GM21825 (cell line): ENCODE data around the gene TLCD4.
A peak's percentile ranks its signal among the peaks of the same experiment; 100 is the strongest.
"Not testable (repeated sequence)": the region's sequence is repeated elsewhere in the genome, so short reads cannot be mapped to it uniquely, and the experiment has no call there.

ENCODE experiments used
- ATAC-seq: cut with Tn5 transposase; IDR thresholded peaks from one replicate; pipeline ENCODE4 v1.9.1; 2021; ENCODE audit warnings: mild to moderate bottlenecking, moderate library complexity; ENCODE audit not compliant: unreplicated experiment

The TLCD4 gene

GRCh38 chr1:95117207-95118066 is at the start of gene TLCD4:
Gene TLCD4 (plus strand): TSS chr1:95117355. CDS start chr1:95143902, 26,547 bp downstream.
- peak; percentile 51 for ATAC-seq

GRCh38 chr1:95067568-95067967 is 49.6 kb upstream of the TLCD4 start:
- no peak for ATAC-seq

GRCh38 chr1:95068956-95069709 is 48.0 kb upstream of the TLCD4 start:
- ATAC-seq = no peak

- no peak for ATAC-seq
Measured at GRCh38 chr1:95069710-95070093, 47.5 kb upstream of the TLCD4 start.

GRCh38 chr1:95071539-95071938 is 45.6 kb upstream of the TLCD4 start:
- ATAC-seq = no peak

DNA sequence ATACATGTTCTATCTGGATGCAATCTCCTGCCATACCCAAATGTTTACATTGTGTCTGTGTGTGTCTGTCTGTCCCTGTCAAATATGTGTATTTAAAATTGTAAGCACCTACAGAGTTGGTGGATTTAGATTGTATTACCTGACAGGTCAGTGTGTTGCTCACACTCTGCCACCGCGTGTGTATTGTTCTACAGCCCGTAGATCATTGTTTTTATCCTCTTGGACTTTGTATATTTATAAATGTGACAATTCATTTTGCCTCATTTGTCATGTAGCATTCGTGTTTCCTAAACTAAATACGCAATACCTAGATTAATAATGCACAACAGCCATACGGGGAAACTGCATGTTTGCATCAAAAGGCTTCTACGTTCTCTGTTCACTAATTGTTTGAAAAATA is 45.0 kb upstream of the TLCD4 start:
- ATAC-seq = peak; percentile 2

DNA sequence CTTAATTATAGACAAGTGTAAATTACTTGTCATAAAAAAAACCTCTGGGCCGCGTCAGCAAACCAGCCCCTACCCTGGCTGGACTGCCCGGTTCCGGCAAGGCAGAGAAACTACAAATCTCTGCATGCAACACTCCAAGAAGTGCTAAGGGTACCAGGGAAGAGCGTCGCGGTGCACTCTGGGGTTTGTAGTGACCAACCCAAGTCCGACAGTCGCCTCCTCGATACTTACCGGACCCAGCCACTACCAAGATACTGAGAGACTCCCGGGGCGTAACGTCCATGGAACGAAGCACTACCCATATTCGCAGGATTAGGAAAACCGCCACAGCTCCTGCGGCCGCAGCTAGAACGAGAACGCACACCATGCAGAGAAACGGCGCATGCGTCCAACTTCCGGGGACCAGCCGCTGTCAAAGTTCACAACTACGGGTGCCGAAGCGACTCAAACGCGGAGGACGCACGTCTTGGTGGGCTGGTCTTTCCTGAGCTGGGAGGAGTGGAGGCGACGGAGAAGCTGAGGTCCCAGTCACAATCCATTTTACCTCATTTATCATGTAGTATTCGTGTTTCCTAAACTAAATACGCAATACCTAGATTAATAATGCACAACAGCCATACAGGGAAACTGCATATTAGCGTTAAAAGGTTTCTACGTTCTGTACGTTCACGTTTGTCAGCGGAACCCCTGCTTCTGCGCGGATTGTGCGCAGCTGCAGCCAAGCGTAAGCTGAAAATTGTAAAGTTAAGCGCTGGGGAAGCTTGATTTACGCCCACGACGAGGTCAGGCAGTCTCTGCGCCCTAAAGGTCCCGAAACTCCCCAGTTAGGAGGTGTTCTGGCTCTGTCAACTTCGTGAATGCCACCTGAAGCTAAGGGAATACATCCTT is 44.4 kb upstream of the TLCD4 start, which contains the start of gene ALG14:
ALG14 (minus strand) TSS at position 420 of the 888 bp plus-strand sequence; CDS start at position 367, 53 bp downstream.
- peak; percentile 98 for ATAC-seq

DNA sequence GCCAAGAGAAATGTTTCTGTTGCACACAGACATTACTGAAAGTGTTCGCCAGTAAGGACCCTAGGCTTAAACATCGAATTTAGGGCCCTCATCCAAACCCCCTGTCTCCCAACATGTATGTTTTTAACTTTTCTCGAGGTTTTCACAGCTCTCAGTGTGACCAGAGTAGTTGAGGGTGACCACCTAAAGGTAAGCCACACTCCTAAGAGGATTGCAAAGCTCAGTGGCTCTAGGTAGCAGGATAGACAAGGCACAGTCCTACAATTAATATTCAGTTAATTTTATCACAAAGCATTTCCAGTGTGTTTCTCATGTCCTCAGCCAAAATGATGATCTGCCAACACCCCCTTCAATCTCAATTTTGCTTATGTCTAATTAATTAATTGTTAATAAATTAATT is 43.7 kb upstream of the TLCD4 start:
- no peak for ATAC-seq

GRCh38 chr1:95076034-95076433 is 41.1 kb upstream of the TLCD4 start:
- no peak for ATAC-seq

DNA sequence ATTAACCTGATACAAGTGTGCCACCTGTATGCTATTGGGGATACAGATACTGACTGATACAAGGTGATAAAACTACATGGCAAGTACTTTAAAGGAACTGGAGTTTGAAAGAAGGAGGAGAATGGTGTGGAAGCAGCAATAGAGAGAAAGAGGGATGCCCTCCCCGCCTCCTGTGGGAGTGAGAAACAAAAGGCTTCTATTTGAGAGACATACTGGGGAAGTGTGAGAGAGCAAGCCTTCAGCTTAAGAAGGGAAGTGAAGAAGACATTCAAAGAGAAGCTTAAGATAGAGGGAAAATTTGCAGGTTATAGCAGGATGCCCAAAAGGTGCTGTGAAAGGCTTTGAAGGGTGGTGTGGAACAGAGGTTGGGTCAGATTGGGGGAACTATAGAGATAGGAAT is 36.7 kb upstream of the TLCD4 start:
- no peak for ATAC-seq

DNA sequence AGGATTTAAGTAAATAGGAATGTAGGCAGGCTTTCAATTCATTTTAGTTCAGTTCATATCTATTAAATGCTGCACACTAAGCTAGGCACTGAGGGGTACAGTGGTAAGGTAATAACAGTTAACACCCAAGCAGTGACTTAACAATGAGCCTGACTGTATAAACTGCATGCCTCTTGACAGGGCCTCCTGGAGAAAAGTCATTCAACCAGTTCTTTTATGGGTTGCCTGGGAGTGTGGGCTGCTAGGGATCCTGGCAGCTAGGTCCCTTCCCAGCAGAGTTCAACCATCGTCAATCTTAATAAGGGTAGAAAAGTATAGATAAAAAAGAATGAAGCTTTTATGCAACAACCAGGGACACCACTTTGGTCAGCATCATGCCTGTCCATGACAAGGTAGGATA is 36.3 kb upstream of the TLCD4 start:
- ATAC-seq = no peak

- no peak for ATAC-seq
Measured at GRCh38 chr1:95084317-95085176, 32.6 kb upstream of the TLCD4 start.

GRCh38 chr1:95085376-95085775 is 31.8 kb upstream of the TLCD4 start:
- ATAC-seq = no peak

DNA sequence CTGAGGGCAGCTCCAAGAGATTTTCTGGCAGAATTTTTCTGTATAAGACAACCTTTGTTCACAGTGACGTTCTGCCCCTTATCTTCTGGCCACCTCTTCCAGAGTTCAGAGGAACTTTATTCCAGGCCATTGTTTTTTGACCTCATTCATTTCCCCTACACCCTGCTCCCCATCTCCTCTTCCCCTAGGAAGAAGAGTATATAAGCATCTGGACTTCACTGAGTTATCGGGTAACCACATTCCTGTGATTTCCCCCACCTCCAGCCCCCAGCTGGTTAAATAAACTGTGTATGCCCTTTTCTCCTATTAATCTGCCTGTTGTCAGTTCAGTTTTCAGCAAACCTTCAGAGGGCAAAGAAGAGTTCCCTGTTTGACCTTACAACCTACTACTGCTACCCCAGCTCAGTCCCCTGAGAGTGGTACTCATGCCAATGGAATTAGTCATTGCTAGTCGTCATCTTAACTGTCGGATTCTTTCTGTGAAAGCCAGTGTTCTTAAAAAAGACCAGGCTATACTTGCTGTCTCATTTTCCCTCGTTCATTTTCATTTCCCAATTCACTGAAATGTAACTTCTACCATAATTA is 30.1 kb upstream of the TLCD4 start:
- ATAC-seq = no peak

- ATAC-seq = no peak
Measured at GRCh38 chr1:95088303-95088702, 28.9 kb upstream of the TLCD4 start.

DNA sequence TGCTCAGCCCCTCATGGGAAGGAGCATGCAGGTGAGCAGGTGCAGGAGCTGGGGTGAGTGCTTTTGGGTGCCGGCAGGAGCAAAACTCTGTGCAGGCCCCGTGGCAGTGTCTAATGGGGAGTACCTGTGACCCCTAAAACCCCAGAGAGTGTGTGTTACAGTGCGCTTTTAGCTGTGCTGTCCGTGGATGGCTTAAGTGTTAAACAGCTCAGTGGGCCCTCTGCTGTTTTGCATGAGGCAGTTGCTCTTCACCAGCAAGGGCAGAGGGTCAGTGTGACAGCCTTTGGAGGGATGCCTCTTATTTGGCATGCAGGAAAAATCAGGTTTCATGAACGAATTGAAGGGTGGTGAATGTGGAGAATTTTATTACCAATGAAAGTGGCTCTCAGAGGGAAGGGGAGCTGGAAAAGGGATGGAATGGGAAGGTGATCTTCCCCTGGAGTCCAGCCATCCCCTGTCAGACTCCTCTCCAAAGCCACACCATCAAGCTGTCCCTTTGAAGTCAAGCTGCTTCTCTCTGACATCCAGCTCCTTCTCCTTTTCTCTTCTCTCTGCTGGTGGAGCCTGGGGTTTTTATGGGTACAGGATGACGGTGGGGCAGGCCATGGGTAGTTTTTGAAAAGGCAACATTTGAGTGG is 27.4 kb upstream of the TLCD4 start:
- ATAC-seq = no peak

DNA sequence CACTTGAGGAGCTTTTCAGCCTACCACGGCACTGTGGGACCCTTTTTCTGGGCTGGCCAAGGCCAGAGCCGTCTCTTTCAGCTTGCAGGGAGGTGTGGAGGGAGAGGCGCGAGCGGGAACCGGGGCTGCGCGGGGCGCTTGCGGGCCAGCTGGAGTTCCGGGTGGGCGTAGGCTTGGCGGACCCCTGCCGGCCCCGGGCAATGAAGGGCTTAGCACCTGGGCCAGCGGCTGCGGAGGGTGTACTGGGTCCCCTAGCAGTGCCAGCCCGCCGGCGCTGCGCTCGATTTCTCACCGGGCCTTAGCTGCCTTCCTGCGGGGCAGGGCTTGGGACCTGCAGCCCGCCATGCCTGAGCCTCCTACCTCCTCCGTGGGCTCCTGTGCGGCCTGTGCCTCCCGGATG is 25.9 kb upstream of the TLCD4 start:
- ATAC-seq = not testable (repeated sequence)

GRCh38 chr1:95092891-95093290 is 24.3 kb upstream of the TLCD4 start:
- not testable (repeated sequence) for ATAC-seq

DNA sequence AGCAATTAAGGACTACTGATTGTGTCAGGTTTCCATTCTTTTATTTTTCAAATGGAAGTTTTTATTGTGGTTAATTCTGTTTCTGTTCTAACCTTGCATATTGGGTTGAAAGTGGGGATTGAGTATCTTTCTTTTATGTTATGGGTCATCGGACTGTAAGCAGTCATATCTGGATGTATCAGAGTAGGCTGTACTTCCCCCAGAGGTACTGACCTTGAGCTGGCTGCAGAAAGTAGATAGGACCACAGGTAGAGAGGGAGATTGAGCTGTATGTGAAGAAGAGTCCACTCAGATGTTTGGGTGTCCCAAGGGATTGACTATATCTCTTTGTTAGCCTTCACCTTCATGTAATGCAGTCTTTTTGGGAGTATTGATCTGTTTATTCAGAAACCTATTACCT is 23.9 kb upstream of the TLCD4 start:
- no peak for ATAC-seq
